Measurements from ENCODE around the gene MACROD2. TPM values are rescaled to one million over a fixed set of nuclear protein-coding genes. Genes with fewer than 3 reads are reported as not detected.

Gene MACROD2
- total and polyA plus RNA-seq, 2 donors (not counting 1 experiment from before 2014, with no cell fraction given), result 5.3 to 6.7 TPM

DNA sequence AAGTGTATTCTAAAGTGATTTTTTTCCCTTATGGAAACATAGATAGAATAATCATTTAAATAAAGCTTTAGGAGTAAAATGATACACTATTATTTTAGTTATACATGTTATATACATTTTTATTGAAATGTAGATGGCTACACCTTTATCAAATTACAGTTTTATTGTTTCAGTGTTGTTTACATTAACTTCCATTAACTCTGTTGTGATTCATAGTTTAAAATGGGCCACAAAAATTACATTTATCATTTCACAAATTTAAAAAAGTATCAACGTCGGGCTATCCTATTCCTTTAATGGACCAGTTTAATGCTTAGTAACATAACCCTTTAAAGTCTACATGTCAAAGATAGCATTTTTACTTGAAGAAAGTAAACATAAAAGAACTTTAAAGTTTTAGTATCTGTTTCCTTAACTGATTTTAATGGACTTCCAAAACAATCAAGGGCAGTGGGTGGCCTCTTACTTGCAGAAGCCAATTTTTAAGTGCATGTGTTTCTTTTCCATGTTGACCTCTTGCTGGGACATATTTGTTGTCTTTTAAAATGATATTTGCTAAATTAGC lies 389.9 kb downstream of the MACROD2 start:
- H3K4me1 Mint-ChIP-seq, result no peaks in the 10 kb centered on the region
- Histone ChIP-seq H3K36me3 (replicated peaks in 1 of 2; ENCODE audit: control extremely low read depth in 1 of 2, control insufficient read depth in 1 of 2, extremely low read depth in 1 of 2, insufficient read depth in 2 of 2, low read length in 1 of 2) (no peaks in the 10 kb centered on the region), H3K27ac (ENCODE audit: low read length in 2 of 2) (no peak overlapping the region), H3K79me2 (ENCODE audit: control insufficient read depth, insufficient read depth, low read length) (no peaks in the 10 kb centered on the region), H4K20me1 (ENCODE audit: control insufficient read depth, insufficient read depth, low read length, poor library complexity, severe bottlenecking) (no peaks in the 10 kb centered on the region), H3K4me1 (ENCODE audit: control insufficient read depth in 2 of 2, insufficient read depth in 2 of 2, low read length in 2 of 2) (no peaks in the 10 kb centered on the region), H2AFZ (ENCODE audit: insufficient read depth, low read depth, low read length, poor library complexity, severe bottlenecking) (no peak overlapping the region), H3K27me3 (replicated peaks in 1 of 4; ENCODE audit: control extremely low read depth in 1 of 4, control insufficient read depth in 3 of 4, insufficient read depth in 4 of 4, low read length in 3 of 4) (no peaks in the 10 kb centered on the region), H3K4me2 (replicated peaks; ENCODE audit: low read depth, low read length, poor library complexity, severe bottlenecking) (no peak overlapping the region), H3K4me3 (ENCODE audit: control extremely low read depth in 1 of 5, extremely low read depth in 1 of 5, insufficient read depth in 1 of 5, low read depth in 2 of 5, low read length in 4 of 5) (no peak overlapping the region), H3K9me3 (ENCODE audit: control extremely low read depth in 1 of 3, control insufficient read depth in 2 of 3, insufficient read depth in 1 of 3, low read length in 2 of 3) (peaks cover 0 to 3% (median 0%) of the 10 kb centered on the region in 3 donors), H3K9ac (ENCODE audit: low read length) (no peak overlapping the region)
- DNase-seq (no peak), ATAC-seq (ENCODE audit: low read depth) (no peak)
- ChIA-PET POLR2A (no interaction called here), CTCF (no interaction called here)
- H3K4me3 Mint-ChIP-seq, result no peak overlapping the region
- no CpG with 5 or more reads among the region's 2 CpGs for WGBS (ENCODE audit: insufficient coverage)
- intact Hi-C loops (cut with micrococcal nuclease), result no loop called here
- TF ChIP-seq, protein P1, sequence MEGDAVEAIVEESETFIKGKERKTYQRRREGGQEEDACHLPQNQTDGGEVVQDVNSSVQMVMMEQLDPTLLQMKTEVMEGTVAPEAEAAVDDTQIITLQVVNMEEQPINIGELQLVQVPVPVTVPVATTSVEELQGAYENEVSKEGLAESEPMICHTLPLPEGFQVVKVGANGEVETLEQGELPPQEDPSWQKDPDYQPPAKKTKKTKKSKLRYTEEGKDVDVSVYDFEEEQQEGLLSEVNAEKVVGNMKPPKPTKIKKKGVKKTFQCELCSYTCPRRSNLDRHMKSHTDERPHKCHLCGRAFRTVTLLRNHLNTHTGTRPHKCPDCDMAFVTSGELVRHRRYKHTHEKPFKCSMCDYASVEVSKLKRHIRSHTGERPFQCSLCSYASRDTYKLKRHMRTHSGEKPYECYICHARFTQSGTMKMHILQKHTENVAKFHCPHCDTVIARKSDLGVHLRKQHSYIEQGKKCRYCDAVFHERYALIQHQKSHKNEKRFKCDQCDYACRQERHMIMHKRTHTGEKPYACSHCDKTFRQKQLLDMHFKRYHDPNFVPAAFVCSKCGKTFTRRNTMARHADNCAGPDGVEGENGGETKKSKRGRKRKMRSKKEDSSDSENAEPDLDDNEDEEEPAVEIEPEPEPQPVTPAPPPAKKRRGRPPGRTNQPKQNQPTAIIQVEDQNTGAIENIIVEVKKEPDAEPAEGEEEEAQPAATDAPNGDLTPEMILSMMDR (IDR thresholded peaks at IDR 0.05), result no peak
- TF ChIP-seq EZH2 (IDR thresholded peaks at IDR 0.05; ENCODE audit: borderline replicate concordance, insufficient read depth, low read depth, low read length, poor library complexity, severe bottlenecking), result no peak
- peaks cover 6% of the 10 kb centered on the region for H3K27me3 Mint-ChIP-seq
- no peak overlapping the region for H3K27ac Mint-ChIP-seq
- H3K9me3 Mint-ChIP-seq (ENCODE audit: insufficient read depth), result peaks cover 5% of the 10 kb centered on the region

GRCh38 chr20:14386726-14387125 lies 391.4 kb downstream of the MACROD2 start:
- peaks cover 6% of the 10 kb centered on the region for H3K27me3 Mint-ChIP-seq
- no peaks in the 10 kb centered on the region for H3K27me3 ChIP-seq (replicated peaks in 1 of 4; ENCODE audit: control extremely low read depth in 1 of 4, control insufficient read depth in 3 of 4, insufficient read depth in 4 of 4, low read length in 3 of 4)
- no peak for ATAC-seq (ENCODE audit: low read depth)
- no peaks in the 10 kb centered on the region for H3K4me1 Mint-ChIP-seq
- ChIA-PET POLR2A (no interaction called here), CTCF (no interaction called here)
- no peak overlapping the region for H3K4me3 ChIP-seq (ENCODE audit: control extremely low read depth in 1 of 5, extremely low read depth in 1 of 5, insufficient read depth in 1 of 5, low read depth in 2 of 5, low read length in 4 of 5)
- no peak overlapping the region for H3K27ac Mint-ChIP-seq
- H3K27ac ChIP-seq (ENCODE audit: low read length in 2 of 2), result no peak overlapping the region
- intact Hi-C loops (cut with micrococcal nuclease), result no loop called here
- 100% methylated on average over 1 of the region's 4 CpGs for WGBS (ENCODE audit: insufficient coverage)
- peaks cover 5% of the 10 kb centered on the region for H3K9me3 Mint-ChIP-seq (ENCODE audit: insufficient read depth)
- no peaks in the 10 kb centered on the region for H3K36me3 ChIP-seq (replicated peaks in 1 of 2; ENCODE audit: control extremely low read depth in 1 of 2, control insufficient read depth in 1 of 2, extremely low read depth in 1 of 2, insufficient read depth in 2 of 2, low read length in 1 of 2)
- no peak overlapping the region for H3K4me3 Mint-ChIP-seq
- peaks cover 0 to 3% (median 0%) of the 10 kb centered on the region in 3 donors for H3K9me3 ChIP-seq (ENCODE audit: control extremely low read depth in 1 of 3, control insufficient read depth in 2 of 3, insufficient read depth in 1 of 3, low read length in 2 of 3)
- no peaks in the 10 kb centered on the region for H3K79me2 ChIP-seq (ENCODE audit: control insufficient read depth, insufficient read depth, low read length)
- H3K4me2 ChIP-seq (replicated peaks; ENCODE audit: low read depth, low read length, poor library complexity, severe bottlenecking), result no peak overlapping the region
- H4K20me1 ChIP-seq (ENCODE audit: control insufficient read depth, insufficient read depth, low read length, poor library complexity, severe bottlenecking), result no peaks in the 10 kb centered on the region
- no peak overlapping the region for H2AFZ ChIP-seq (ENCODE audit: insufficient read depth, low read depth, low read length, poor library complexity, severe bottlenecking)
- H3K9ac ChIP-seq (ENCODE audit: low read length), result no peak overlapping the region
- no peak for TF ChIP-seq EZH2 (IDR thresholded peaks at IDR 0.05; ENCODE audit: borderline replicate concordance, insufficient read depth, low read depth, low read length, poor library complexity, severe bottlenecking)
- TF ChIP-seq, protein P1 (IDR thresholded peaks at IDR 0.05), result no peak
- no peak for DNase-seq
- H3K4me1 ChIP-seq (ENCODE audit: control insufficient read depth in 2 of 2, insufficient read depth in 2 of 2, low read length in 2 of 2), result no peaks in the 10 kb centered on the region
